Measurements from ENCODE around the gene SLC23A1. TPM values are rescaled to one million over a fixed set of nuclear protein-coding genes. Genes with fewer than 3 reads are reported as not detected.

The SLC23A1 gene
- polyA plus RNA-seq, 2 of the 4 experiments (the other 2 are of a cell fraction) = 4.3 to 7.7 TPM

DNA sequence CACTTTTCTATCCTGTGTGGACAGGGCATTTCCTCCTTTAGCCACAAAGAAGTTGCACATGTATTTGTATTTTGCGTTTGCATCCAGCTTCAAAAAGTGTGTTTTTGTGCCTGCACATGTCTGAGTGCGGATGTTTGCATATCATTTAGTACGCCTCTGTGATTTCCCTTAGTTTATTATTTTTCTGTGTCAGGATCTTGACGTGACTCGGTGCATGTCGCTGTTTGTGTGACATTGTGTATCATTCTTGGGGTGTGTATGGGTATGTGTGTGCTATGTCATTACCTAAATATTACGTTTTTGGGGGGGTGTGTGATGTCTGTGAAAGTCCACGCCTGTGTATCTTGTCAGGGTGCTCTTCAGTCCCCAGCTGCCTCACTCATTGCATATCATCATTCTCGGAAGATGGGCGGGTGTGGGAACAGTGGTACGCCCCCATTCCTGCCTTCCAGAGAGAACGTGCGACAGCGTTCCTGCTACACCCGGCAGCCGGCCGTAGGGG lies 41.9 kb downstream of the SLC23A1 start:
- Histone ChIP-seq H3K4me3 (peak overlapping the region; percentile 81), H3K27ac (peak overlapping the region; percentile 90 to 91; a peak in 5 of 6 replicates), H3K9me3 (no peaks in the 10 kb centered on the region), H3K4me1 (peaks cover 19% of the 10 kb centered on the region; the same call in 2 of the 3 replicates), H3K4me2 (peak overlapping the region; percentile 94)
- ChIA-PET CTCF (interaction anchor here (0.8 to 2.7 kb wide), 17 partner anchors 9 to 522 kb away, joined by 3 to 17 read pairs (median 5); no protein-coding TSS in a partner anchor), POLR2A (interaction anchor here (1.1 to 2.7 kb wide), 9 partner anchors 9 to 67 kb away, joined by 3 to 38 read pairs (median 8); partner anchors contain the start of gene MATR3)
- no peak for TF ChIP-seq EP300 (IDR thresholded peaks at IDR 0.05)
- TF ChIP-seq MAFK (IDR thresholded peaks at IDR 0.05; ENCODE audit: partially characterized antibody) = peak; percentile 3
- TF ChIP-seq BHLHE40 (IDR thresholded peaks at IDR 0.05; ENCODE audit: low read depth, low read length) = peak; percentile 78; the same call in 1 of the 2 replicates
- FAIRE-seq = no peak
- peak in 1 of 2 experiments; percentile 92; a peak in 4 of 6 replicates for ATAC-seq
- 9% methylated on average over 14 of the region's 17 CpGs for WGBS (ENCODE audit: missing lambda C conversion rate)
- DNase-seq (ENCODE audit: low read depth in 1 of 2, low spot score in 1 of 2) = no peak

DNA sequence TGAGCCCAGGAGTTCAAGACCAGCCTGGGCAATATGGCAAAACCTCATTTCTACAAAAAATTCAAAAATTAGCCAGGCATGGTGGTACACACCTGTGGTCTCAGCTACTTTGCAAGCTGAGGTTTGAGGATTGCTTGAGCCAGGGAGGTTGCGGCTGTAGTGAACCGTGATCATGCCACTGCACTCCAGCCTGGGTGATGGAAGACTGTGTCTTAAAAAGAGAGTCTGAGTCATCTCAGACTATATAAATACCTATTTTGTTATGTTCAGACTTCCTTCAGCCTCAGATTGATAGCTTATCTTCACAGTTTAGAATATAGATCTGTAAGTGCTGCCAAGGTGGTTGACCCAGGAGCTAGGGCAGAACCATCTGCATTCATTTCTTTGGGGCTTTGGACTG lies 43.0 kb downstream of the SLC23A1 start:
- Histone ChIP-seq H3K4me2 (no peak overlapping the region), H3K4me3 (no peak overlapping the region), H3K4me1 (peaks cover 19% of the 10 kb centered on the region; the same call in 2 of the 3 replicates), H3K27ac (no peak overlapping the region), H3K9me3 (no peaks in the 10 kb centered on the region)
- POLR2A ChIA-PET = interaction anchor here (2.7 kb wide), 1 partner anchor 46 kb away, joined by 38 read pairs; the partner anchor contains the start of gene MATR3
- CTCF ChIA-PET = interaction anchor here (2.4 to 2.7 kb wide), 2 partner anchors 35 to 64 kb away, joined by 7 to 17 read pairs; no protein-coding TSS in a partner anchor
- FAIRE-seq = no peak
- WGBS (ENCODE audit: missing lambda C conversion rate) = 90% methylated on average over 2 of the region's 2 CpGs
- no peak for DNase-seq (ENCODE audit: low read depth in 1 of 2, low spot score in 1 of 2)
- ATAC-seq = no peak
- TF ChIP-seq JUNB (IDR thresholded peaks at IDR 0.05) = no peak
- no peak for TF ChIP-seq RNF2 (IDR thresholded peaks at IDR 0.05; ENCODE audit: borderline replicate concordance, low read depth)
- no peak for TF ChIP-seq HOXB5 (CRISPR knock-in tag; IDR thresholded peaks at IDR 0.05)
- no peak for TF ChIP-seq TP53 (CRISPR knock-in tag; IDR thresholded peaks at IDR 0.05)
- no peak for TF ChIP-seq RAD21 (conservative IDR thresholded peaks at IDR 0.05 in 1 of 2, IDR thresholded peaks at IDR 0.05 in 1 of 2)
- TF ChIP-seq MAFK (IDR thresholded peaks at IDR 0.05; ENCODE audit: partially characterized antibody) = no peak
- TF ChIP-seq, protein P1, sequence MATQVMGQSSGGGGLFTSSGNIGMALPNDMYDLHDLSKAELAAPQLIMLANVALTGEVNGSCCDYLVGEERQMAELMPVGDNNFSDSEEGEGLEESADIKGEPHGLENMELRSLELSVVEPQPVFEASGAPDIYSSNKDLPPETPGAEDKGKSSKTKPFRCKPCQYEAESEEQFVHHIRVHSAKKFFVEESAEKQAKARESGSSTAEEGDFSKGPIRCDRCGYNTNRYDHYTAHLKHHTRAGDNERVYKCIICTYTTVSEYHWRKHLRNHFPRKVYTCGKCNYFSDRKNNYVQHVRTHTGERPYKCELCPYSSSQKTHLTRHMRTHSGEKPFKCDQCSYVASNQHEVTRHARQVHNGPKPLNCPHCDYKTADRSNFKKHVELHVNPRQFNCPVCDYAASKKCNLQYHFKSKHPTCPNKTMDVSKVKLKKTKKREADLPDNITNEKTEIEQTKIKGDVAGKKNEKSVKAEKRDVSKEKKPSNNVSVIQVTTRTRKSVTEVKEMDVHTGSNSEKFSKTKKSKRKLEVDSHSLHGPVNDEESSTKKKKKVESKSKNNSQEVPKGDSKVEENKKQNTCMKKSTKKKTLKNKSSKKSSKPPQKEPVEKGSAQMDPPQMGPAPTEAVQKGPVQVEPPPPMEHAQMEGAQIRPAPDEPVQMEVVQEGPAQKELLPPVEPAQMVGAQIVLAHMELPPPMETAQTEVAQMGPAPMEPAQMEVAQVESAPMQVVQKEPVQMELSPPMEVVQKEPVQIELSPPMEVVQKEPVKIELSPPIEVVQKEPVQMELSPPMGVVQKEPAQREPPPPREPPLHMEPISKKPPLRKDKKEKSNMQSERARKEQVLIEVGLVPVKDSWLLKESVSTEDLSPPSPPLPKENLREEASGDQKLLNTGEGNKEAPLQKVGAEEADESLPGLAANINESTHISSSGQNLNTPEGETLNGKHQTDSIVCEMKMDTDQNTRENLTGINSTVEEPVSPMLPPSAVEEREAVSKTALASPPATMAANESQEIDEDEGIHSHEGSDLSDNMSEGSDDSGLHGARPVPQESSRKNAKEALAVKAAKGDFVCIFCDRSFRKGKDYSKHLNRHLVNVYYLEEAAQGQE (IDR thresholded peaks at IDR 0.05) = no peak
- no peak for TF ChIP-seq ZC3H11A (IDR thresholded peaks at IDR 0.05)
- TF ChIP-seq ZSCAN20 (CRISPR knock-in tag; IDR thresholded peaks at IDR 0.05) = no peak
- TF ChIP-seq, protein P2, sequence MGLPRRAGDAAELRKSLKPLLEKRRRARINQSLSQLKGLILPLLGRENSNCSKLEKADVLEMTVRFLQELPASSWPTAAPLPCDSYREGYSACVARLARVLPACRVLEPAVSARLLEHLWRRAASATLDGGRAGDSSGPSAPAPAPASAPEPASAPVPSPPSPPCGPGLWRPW (IDR thresholded peaks at IDR 0.05) = no peak
- TF ChIP-seq RARB (CRISPR knock-in tag; IDR thresholded peaks at IDR 0.05) = no peak
- no peak for TF ChIP-seq NFE2L2 (conservative IDR thresholded peaks at IDR 0.05; ENCODE audit: low read length)
- no peak for TF ChIP-seq MAZ (IDR thresholded peaks at IDR 0.05; ENCODE audit: borderline replicate concordance, low read depth, low read length)
- no peak for TF ChIP-seq TFCP2L1 (CRISPR knock-in tag; IDR thresholded peaks at IDR 0.05)
- TF ChIP-seq EP300 (IDR thresholded peaks at IDR 0.05) = no peak

DNA sequence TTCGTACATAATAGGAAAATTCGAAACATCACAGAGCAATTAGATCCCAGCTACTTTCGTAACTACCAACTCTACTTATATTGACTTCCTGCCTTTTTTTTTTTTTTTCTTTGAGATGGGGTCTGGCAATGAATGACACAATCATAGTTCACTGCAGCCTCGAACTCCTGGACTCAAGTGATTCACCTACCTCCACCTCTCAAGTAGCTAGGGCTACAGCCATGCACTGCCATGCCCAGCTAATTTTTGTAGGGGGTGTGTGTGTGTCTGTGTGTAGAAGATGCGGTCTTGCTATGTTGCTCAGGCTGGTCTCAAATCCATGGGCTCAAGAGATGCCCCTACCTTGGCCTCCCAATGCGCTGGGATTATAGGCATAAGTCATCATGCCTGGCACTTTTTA lies 47.3 kb downstream of the SLC23A1 start:
- CTCF ChIA-PET = interaction anchor here (0.7 to 1.2 kb wide), 2 partner anchors 57 to 145 kb away, joined by 3 read pairs; no protein-coding TSS in a partner anchor
- no peak overlapping the region for H3K4me2 ChIP-seq
- POLR2A ChIA-PET = no interaction called here
- H3K9me3 ChIP-seq = no peaks in the 10 kb centered on the region
- no peak overlapping the region for H3K4me3 ChIP-seq
- ATAC-seq (peak; percentile 43 to 58; a peak in 5 of 6 replicates), DNase-seq (ENCODE audit: low read depth in 1 of 2, low spot score in 1 of 2) (no peak), FAIRE-seq (no peak)
- H3K27ac ChIP-seq = no peak overlapping the region
- no peak for TF ChIP-seq FOSL2 (IDR thresholded peaks at IDR 0.05)
- TF ChIP-seq FOSL2 (CRISPR knock-in tag; IDR thresholded peaks at IDR 0.05) = no peak
- TF ChIP-seq, protein P3, sequence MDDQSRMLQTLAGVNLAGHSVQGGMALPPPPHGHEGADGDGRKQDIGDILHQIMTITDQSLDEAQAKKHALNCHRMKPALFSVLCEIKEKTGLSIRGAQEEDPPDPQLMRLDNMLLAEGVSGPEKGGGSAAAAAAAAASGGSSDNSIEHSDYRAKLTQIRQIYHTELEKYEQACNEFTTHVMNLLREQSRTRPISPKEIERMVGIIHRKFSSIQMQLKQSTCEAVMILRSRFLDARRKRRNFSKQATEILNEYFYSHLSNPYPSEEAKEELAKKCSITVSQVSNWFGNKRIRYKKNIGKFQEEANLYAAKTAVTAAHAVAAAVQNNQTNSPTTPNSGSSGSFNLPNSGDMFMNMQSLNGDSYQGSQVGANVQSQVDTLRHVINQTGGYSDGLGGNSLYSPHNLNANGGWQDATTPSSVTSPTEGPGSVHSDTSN (IDR thresholded peaks at IDR 0.05) = no peak
- TF ChIP-seq CHD4 (IDR thresholded peaks at IDR 0.05; ENCODE audit: borderline replicate concordance) = no peak
- no peak for TF ChIP-seq CHD2 (IDR thresholded peaks at IDR 0.05; ENCODE audit: low read length, partially characterized antibody)
- no peak for TF ChIP-seq GATA3 (IDR thresholded peaks at IDR 0.05; ENCODE audit: borderline replicate concordance)
- TF ChIP-seq POLR2AphosphoS2 (conservative IDR thresholded peaks at IDR 0.05; ENCODE audit: low read length) = 0 out of 2 replicates have a peak, but pooled peaks have one; percentile 60
- TF ChIP-seq EP300 (IDR thresholded peaks at IDR 0.05) = no peak
- no peaks in the 10 kb centered on the region; the same call in 2 of the 3 replicates for H3K4me1 ChIP-seq
- WGBS (ENCODE audit: missing lambda C conversion rate) = 86% methylated on average over 6 of the region's 6 CpGs

Measured in A549 (cell line).